Nephron (organoid): ENCODE measurements around the gene BIRC2.
A peak's percentile ranks its signal among the peaks of the same experiment; 100 is the strongest.

Source experiments
- H3K27ac Mint-ChIP-seq, 3 experiments: 2 replicates each; pipeline ENCODE4 v1.8.0; 2020; ENCODE audit warnings: mixed read lengths in 3 of 3, mild to moderate bottlenecking in 2 of 3, moderate library complexity in 1 of 3
- H3K27me3 Mint-ChIP-seq: 2 replicates; pipeline ENCODE4 v1.8.0; 2021; ENCODE audit warnings: low read depth, mild to moderate bottlenecking, moderate library complexity, mixed read lengths
- H3K36me3 Mint-ChIP-seq: 2 replicates; pipeline ENCODE4 v1.8.0; 2020; ENCODE audit warnings: low read depth, mixed read lengths
- H3K4me1 Mint-ChIP-seq: 2 replicates; pipeline ENCODE4 v1.8.0; 2020; ENCODE audit warnings: mixed read lengths
- H3K4me3 Mint-ChIP-seq, 3 experiments: 2 replicates each; pipeline ENCODE4 v1.8.0; 2020; ENCODE audit warnings: mild to moderate bottlenecking in 3 of 3, mixed read lengths in 3 of 3, moderate library complexity in 2 of 3
- H3K9me3 Mint-ChIP-seq: 2 replicates; pipeline ENCODE4 v1.8.0; 2020; ENCODE audit warnings: mixed read lengths
- TF ChIP-seq, protein P1 (sequence below), 3 experiments: fragments of 200-600 bp; sonication (generic); IDR thresholded peaks; one replicate each; pipeline ENCODE4 v1.5.0; 2021; ENCODE audit warnings: antibody characterized with exemption in 3 of 3; ENCODE audit not compliant: unreplicated experiment in 3 of 3

BIRC2 gene

GRCh38 chr11:102343809-102344208 lies 3.2 kb upstream of the BIRC2 start:
- H3K9me3 Mint-ChIP-seq, result no peaks in the 10 kb centered on the region
- H3K36me3 Mint-ChIP-seq, result no peaks in the 10 kb centered on the region
- no peak overlapping the region for H3K4me3 Mint-ChIP-seq
- no peak overlapping the region for H3K27ac Mint-ChIP-seq
- TF ChIP-seq, protein P1, sequence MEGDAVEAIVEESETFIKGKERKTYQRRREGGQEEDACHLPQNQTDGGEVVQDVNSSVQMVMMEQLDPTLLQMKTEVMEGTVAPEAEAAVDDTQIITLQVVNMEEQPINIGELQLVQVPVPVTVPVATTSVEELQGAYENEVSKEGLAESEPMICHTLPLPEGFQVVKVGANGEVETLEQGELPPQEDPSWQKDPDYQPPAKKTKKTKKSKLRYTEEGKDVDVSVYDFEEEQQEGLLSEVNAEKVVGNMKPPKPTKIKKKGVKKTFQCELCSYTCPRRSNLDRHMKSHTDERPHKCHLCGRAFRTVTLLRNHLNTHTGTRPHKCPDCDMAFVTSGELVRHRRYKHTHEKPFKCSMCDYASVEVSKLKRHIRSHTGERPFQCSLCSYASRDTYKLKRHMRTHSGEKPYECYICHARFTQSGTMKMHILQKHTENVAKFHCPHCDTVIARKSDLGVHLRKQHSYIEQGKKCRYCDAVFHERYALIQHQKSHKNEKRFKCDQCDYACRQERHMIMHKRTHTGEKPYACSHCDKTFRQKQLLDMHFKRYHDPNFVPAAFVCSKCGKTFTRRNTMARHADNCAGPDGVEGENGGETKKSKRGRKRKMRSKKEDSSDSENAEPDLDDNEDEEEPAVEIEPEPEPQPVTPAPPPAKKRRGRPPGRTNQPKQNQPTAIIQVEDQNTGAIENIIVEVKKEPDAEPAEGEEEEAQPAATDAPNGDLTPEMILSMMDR (IDR thresholded peaks at IDR 0.05; ENCODE audit: unreplicated experiment in 3 of 3), result no peak
- peaks cover 18% of the 10 kb centered on the region for H3K4me1 Mint-ChIP-seq
- H3K27me3 Mint-ChIP-seq, result no peaks in the 10 kb centered on the region

DNA sequence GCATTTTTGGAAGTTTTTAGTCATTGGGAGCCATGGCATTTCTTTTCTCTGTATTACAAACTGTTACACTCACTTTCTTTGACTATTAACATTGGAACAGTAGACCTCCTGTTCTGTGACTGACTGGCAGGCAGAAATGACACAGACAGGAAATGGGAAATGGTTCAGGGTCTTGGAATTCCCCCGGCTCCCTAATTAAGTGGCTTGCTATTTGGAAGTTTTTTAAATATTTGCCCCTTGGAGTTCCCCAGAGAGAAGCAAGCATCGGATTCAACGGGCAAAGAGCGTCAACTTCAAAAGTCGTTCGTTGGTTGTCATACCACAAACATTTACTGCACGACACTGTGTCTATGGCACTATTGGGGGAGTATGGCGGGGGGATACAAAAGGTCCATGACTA lies 1.1 kb upstream of the BIRC2 start:
- H3K27me3 Mint-ChIP-seq, result no peaks in the 10 kb centered on the region
- TF ChIP-seq, protein P1 (IDR thresholded peaks at IDR 0.05; ENCODE audit: unreplicated experiment in 3 of 3), result no peak

GRCh38 chr11:102346456-102346747 lies 612 bp upstream of the BIRC2 start:
- no peaks in the 10 kb centered on the region for H3K9me3 Mint-ChIP-seq
- peaks cover 30% of the 10 kb centered on the region for H3K4me1 Mint-ChIP-seq
- peaks cover 17% of the 10 kb centered on the region for H3K36me3 Mint-ChIP-seq
- H3K27me3 Mint-ChIP-seq, result no peaks in the 10 kb centered on the region
- TF ChIP-seq, protein P1 (IDR thresholded peaks at IDR 0.05; ENCODE audit: unreplicated experiment in 3 of 3), result no peak
- H3K4me3 Mint-ChIP-seq, result peak overlapping the region; percentile 91 to 98 (median 96)
- peak overlapping the region; percentile 99 to 100 (median 99) for H3K27ac Mint-ChIP-seq

More for the DNA sequence above, 1.1 kb upstream of the BIRC2 start:
- H3K36me3 Mint-ChIP-seq, result peaks cover 13% of the 10 kb centered on the region
- H3K9me3 Mint-ChIP-seq, result no peaks in the 10 kb centered on the region
- peaks cover 30% of the 10 kb centered on the region for H3K4me1 Mint-ChIP-seq
- H3K27ac Mint-ChIP-seq, result peak overlapping the region; percentile 99 to 100 (median 99)
- peak overlapping the region; percentile 91 to 98 (median 96) for H3K4me3 Mint-ChIP-seq

DNA sequence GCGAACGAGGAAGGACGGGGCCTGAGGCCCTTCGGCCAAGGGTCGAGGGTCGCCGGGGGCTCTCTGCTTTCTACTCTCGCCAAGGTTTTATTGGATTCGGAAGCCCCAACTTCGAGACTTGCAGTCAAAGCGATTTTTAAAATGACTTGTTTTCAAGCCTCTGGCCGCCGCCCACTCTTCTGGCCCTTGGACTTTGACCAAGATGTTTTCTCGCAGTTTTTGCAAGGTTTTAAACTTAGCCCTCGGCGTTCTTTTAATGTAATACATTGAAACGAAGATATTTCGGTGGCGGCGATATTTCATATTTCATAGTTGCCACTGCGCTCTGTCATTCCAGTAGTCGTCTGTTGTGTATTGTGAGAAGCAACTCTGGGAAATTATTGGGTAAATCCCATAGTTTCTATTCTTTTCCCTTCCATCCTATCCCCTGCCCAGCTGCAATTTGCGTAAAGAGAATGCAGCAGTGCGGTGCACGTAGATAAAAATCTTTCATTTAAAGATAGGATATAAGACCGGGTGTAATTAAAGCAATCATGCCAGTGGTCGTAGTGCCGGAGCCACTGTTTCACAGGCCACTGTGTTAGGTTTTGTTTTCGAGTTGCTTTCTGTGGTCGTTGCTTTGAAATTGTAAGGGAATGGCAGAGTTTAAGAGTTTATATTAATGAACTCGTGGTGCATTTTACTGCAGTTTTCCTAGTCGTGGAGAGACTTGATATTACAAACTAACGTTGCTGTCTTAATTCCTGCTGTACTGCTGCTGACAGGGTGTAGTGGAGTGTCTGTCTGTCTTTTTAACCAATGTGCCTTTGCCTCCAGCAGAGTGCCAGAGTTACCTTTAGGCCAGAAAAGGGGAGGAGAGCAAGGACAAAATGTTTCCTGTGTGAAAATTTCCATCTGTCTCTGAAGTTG lies 702 bp downstream of the BIRC2 start:
- peaks cover 27% of the 10 kb centered on the region for H3K36me3 Mint-ChIP-seq
- TF ChIP-seq, protein P1 (IDR thresholded peaks at IDR 0.05; ENCODE audit: unreplicated experiment in 3 of 3), result no peak
- H3K4me3 Mint-ChIP-seq, result peak overlapping the region; percentile 91 to 98 (median 96)
- H3K27ac Mint-ChIP-seq, result peak overlapping the region; percentile 99 to 100 (median 99)
- no peaks in the 10 kb centered on the region for H3K27me3 Mint-ChIP-seq
- H3K4me1 Mint-ChIP-seq, result peaks cover 30% of the 10 kb centered on the region
- H3K9me3 Mint-ChIP-seq, result no peaks in the 10 kb centered on the region

DNA sequence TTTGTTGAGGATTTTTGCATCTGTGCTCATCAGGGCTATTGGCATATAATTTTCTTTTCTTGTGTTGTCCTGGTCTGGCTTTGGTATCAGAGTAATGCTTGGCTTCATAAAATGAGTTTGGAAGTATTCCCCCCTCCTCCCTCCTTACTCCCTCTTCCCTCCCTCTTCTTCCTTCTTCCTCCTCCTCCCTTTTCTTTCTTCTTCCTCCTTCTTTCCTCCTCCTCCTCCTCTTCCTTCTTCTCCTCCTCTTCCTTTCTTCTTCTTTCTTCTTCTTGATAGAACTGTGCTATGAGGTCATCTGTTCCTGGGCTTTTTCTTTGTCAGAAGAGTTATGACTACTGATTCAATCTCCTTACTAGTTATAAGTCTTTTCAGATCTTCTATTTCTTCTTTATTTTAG lies 10.1 kb downstream of the BIRC2 start:
- Mint-ChIP-seq H3K9me3 (peaks cover 32% of the 10 kb centered on the region), H3K36me3 (peaks cover 94% of the 10 kb centered on the region), H3K4me1 (no peaks in the 10 kb centered on the region), H3K27me3 (no peaks in the 10 kb centered on the region), H3K4me3 (no peak overlapping the region), H3K27ac (no peak overlapping the region)
- TF ChIP-seq, protein P1 (IDR thresholded peaks at IDR 0.05; ENCODE audit: unreplicated experiment in 3 of 3), result no peak

- Mint-ChIP-seq H3K4me1 (no peaks in the 10 kb centered on the region), H3K27me3 (no peaks in the 10 kb centered on the region), H3K4me3 (no peak overlapping the region), H3K36me3 (peaks cover 92% of the 10 kb centered on the region), H3K27ac (no peak overlapping the region), H3K9me3 (peaks cover 31% of the 10 kb centered on the region)
- TF ChIP-seq, protein P1 (IDR thresholded peaks at IDR 0.05; ENCODE audit: unreplicated experiment in 3 of 3), result no peak
These were observed 12.4 kb downstream of the BIRC2 start for GRCh38 chr11:102359372-102359771.
